GM18508 (cell line): Measurements from ENCODE around the gene SCO1.
"Not testable (repeated sequence)": the region's sequence is repeated elsewhere in the genome, so short reads cannot be mapped to it uniquely, and the experiment has no call there.

Source experiments
- ATAC-seq: cut with Tn5 transposase; IDR thresholded peaks from one replicate; pipeline ENCODE4 v1.9.1; 2021; ENCODE audit warnings: moderate number of reproducible peaks; ENCODE audit not compliant: insufficient read depth, unreplicated experiment

SCO1 gene

DNA sequence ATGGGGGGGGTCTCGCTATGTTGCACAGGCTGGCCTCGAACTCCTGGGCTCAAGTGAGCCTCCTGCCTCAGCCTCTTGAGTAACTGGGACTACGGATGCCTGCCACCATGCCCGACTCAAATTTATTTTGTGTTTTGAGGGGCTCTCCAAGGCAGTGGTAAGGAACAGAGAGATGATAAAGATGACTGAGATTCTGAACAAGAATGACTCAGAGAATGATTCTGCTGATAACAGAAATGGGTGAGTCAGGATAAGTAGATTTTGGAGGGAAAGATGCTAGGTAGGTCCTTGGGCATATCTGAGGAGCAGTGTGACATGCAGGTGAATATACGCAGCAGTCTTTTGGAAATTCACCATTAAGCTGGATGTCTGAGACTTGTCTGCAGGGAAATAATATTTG is 29.9 kb upstream of the SCO1 start:
- no peak for ATAC-seq

DNA sequence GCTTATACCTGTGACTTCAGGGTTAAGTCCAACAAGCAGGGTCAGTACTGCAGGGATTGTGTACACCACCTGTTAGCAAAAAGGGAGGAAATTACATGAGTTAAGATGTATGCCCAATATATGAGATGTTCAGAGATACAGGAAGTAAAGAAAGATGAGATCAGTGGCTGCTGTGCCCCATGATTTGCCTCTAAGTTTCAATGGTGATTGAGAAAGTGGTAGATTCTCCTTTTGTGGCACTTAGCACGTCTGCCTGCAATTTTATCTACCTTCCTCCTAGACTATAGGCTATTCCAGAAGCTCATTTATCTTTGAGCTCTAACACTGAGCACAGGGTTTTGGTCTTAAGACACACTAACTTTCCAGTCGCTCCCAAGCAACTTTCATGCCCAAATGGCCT is 28.9 kb upstream of the SCO1 start:
- no peak for ATAC-seq

DNA sequence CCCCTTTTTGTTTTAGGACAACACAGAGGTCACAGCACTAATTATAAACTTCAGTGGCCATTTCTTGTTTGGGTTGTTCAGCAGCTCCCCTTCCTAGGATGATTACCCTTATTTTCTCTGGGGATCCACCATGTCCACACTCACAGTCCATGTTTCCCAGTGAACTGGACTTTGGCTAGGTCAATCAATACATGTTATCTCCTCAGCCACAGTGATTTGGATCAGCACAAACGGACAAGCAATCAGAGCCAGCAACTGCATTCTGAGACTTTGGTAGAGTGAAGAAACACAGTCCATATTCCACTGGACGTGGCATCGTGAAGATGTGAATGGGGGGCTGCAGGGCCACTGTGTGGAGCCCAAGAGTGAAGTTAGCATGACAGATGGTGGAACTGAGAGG is 27.9 kb upstream of the SCO1 start:
- no peak for ATAC-seq

DNA sequence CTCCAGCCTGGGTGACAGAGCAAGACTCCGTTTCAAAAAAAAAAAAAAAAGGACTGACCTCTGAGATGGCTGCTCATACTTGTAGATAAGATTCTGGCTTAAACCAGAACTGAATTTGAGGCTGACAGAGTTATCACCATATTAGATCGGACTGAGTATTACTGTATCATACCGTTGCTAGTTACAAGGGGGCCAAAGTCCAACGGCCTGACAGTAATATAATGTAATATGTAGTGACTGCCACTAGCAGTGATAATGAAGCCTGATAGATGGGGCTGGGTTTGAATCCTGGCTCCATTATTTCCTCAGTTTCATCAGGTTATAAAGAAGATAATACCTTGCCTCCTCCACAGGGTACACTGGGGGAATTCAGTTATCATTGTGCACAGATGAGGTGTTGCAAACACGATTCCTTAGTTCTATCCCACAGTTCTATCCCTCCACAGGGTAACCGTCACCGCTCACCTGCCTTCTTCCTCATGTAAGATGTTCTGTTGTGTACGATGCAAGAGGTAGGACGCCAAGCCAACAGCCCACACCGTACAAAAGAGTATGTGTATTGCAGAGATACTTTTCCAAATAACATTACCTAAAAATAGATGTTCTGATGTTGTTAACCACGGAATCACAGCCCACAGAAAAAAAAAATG is 27.3 kb upstream of the SCO1 start:
- ATAC-seq: no peak

DNA sequence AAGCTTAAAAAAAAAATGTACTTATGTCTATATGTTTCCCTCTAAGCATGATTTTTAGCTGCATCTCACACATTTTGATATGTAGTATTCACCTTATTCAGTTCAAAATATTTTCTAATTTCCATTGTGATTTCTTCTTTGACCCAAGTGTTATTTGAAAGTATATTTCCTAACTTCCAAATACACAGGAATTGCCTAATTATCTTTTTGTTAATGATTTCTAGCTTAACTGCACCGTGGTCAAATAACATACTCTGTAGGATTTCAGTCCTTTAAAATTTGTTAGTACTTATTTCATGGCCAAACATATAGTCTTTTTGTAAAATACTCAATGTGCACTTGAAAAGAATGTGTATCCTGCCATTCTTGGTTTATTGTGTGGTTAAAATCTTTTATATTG is 21.2 kb upstream of the SCO1 start:
- ATAC-seq: no peak

DNA sequence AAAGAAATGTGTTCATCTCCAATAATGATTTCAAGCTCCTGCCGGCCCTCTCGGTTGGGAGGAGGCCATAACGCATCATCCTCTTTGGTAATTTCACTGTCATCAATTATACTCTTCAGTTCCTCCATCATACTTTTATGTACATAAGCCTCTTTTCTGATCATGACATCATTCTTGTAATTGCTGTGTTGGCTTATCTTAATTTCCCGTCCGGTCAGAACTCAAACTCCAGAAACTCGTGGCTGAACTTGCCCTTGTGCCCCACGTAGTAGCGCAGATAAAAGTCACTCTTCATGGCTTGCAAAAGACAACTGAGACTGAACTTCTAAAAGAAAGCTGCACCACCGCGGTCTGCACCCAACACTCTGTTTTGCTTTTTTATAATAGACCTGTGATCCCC is 18.9 kb upstream of the SCO1 start:
- no peak for ATAC-seq

DNA sequence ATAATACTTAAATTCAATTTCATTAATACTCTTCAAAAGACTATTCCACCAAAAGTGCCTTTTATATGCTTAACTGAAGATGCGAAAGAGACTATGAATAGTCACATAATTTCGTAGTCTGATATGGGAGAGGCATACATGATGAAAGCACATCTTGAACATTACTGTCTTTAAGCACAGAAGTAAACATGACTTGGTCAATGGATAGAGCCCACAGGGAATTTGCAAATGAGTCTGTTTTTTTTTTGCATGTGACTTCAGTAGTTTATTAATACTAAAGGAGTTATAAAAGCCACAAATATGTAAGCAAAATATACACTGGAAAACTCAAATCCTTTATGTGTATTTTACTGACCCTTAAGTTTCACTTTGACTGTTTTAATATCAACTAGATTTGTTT is 16.0 kb upstream of the SCO1 start:
- ATAC-seq: no peak

DNA sequence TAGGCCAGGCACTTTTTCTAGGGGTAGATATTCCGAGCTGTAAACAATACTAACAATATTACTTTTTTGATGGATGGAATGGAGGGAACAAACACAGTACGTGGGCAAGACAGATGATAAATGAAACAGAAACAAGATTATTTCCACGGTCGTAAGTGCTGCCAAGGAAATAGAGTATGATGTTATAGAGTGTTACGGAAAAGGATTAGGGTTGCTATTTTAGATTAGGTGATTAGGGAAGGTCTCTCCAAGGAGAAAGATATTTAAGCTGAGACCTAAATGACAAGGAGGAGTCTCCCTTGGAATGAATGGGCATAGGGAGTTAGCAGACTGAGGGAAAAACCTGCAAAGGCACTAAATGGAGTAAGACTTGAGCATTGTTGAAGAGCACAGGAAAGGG is 8.4 kb upstream of the SCO1 start:
- ATAC-seq: no peak

DNA sequence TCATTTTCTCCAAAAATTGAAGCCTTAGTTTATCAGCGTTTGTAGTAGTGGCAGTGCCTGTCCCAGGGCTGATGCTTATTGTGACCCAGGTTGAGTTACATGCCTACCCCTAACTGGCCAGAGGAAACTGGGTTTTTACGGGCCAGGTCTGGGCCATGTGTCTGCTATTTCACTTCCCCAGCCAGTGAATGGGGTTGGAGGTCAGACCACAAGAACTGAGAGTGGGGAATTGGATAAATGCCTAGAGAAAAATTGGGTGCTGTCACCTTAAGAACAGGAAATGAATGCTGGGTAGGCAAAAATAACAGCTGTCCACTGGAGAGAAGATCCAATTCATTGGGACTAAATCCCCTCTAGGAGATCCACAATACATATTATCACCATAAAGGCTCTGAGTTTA is 5.2 kb upstream of the SCO1 start:
- ATAC-seq: no peak

DNA sequence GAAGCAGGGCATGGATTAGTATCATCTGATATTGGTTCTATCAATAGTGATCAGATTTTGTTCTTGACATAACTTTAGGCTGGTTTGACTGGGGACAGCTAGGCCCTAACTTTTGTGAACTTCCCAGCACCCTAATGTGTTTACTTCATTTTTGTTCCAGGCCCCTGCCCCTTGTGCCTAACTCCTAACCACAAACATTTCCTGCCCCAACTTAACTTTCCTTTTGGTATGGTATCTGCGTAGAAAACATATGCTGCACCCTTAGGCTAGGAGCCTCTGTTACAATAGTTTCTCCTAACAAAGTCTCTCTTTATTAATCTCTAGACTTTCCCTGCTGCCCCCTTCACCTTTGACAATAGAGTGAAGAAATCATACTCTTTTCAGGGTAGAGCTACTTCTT is 2.5 kb upstream of the SCO1 start:
- no peak for ATAC-seq

DNA sequence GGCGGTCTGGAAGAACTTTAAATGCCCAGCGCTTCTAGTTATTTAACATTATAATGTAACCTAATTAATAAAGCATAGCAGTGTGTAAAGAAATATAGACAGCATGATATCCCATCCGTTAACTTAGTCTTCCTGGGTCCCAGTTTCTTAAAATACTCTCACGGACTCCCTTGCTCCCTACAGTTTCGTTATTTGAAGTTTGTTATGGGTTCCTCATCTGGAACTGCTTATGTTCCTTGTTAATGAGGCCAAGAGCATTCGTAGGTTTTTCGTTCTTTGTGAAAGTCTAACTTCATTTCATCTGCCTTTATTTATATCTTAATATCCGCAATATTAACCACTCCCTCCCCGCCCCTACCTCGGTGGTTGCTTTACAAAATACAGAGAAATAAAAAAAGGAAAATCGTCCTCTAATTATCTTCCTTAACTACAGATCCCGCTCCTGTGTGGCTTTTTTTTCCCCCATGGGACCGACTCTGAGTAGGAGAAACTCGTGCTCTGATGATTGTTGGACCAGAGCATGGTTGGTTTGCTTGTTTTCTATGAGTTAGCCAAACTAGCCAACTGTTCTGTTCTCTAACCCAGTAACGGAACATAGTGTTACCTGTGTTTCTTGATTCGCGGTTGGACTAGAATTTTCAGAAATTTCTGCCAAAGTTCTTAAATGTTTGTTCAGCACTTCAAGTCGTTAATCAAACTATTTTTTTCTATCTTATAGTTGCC is 924 bp upstream of the SCO1 start:
- no peak for ATAC-seq

DNA sequence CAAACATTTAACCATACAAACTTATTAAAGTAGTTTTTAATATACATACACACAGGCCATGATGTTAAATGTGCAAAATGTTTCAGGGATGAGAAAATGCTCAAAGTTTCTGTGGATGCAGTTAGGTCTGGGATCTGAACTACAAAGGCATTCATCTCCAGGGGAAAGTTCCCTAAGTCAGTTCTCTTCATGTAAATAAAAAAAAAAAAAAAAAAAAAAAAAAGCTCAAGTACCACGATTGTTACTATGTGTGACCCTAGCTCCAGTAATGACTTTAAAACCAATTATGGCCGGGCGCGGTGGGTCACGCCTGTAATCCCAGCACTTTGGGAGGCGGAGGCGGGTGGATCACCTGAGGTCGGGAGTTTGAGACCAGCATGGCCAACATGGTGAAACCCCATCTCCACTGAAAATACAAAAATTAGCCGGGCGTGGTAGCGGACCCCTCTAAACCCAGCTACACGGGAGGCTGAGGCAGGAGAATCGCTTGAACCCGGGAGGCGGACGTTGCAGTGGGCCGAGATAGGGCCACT is 1.4 kb downstream of the SCO1 start:
- ATAC-seq: not testable (repeated sequence)

DNA sequence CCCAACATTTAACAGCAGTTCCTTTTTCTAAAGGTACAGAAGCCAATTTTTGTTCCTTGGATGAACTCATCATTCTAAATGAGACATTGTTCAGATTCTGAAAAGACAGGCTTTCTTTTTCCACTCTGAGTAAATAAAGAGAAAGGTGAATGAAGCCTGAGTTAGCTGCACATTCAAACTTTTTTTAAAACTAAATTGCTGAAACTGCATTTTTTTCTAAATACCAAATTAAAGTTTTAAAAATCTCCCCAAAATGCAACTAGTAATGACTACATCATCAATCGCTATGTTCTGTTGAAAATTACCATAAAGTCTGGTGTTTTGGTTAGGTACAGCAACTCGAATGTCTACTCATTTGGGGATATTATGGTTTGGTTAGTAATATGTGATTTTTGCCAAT is 9.8 kb downstream of the SCO1 start:
- ATAC-seq: no peak

DNA sequence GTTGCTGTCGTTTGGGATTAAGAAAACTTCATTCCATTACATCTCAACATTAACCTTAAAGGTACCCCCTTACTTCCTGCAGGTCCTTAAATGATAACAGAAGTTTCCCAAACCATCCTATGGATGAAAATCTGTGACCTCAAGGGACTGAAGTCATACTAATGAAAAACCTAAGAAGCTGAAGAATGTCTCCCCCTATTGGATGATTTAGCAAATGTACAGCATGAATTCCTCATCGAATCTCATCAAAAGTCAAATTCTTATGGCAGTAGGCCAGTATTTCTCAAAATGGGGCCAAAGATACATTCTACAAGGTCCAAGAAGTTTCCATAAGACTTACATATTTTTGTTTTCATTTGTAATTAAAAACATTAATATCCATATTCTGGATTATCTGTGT is 13.5 kb downstream of the SCO1 start:
- no peak for ATAC-seq

DNA sequence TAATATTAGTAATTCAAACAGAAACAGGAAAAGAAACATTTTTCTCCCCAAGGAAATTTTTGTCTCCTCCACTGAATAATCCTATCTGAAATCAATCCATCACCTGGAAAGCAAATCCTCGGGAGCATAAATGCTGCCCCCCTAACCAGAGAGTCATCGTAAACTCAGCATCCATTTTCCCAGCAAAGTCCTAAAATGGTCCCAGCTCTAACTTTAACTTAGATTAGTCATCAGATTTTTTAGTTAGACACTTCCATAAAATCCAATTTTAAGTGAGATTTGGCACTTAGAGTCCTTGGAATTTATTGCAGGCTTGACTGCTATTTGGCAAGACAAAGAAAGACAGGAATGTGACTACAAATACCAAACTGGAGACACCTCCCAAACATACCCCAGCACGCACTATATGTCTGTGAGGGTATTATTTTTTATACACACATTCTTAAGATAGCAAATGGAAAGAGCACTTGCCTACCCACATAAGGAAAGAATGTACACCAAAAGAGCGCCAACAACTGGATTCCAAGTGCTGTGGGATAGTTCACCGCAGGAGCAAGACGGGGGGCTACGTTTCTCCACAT is 15.4 kb downstream of the SCO1 start:
- ATAC-seq: no peak

DNA sequence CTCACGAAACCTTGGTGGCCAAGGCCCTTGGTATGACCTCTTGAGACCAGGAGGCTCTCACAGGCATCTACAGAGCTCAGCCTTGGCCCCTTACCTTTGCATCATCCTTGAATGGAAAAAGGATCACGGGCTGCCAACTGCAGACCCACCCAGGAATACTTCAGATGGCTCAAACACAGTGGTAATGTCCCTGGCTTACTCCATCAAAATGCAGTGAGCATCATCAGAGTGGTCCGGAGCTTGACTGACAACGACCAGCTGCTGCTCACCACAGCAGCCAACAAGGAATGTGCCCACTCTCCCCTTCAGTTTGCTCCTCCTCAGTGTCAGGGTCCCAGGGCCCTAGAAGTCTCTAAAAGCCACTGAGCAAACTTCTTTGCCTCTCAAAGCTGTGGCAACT is 22.6 kb downstream of the SCO1 start:
- ATAC-seq: no peak

DNA sequence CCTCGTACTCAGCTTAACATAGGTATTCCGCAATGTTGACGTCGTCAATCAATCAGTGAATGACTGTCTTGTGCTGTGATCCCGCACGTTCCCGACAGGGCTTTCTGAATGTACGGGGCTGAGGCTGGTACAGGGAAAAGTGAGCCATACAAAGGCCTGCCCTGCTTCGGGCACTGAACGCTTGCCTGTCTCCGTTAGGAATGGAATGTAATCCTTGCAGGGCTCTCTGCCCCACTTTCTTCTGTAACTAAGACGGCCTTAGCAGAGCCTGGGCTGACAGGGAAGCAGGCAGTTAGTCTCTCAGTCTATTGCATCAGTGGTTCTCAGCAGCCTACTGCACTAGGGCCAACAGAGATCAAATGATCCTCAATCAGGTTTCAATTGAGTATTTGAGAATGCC is 24.0 kb downstream of the SCO1 start:
- no peak for ATAC-seq

DNA sequence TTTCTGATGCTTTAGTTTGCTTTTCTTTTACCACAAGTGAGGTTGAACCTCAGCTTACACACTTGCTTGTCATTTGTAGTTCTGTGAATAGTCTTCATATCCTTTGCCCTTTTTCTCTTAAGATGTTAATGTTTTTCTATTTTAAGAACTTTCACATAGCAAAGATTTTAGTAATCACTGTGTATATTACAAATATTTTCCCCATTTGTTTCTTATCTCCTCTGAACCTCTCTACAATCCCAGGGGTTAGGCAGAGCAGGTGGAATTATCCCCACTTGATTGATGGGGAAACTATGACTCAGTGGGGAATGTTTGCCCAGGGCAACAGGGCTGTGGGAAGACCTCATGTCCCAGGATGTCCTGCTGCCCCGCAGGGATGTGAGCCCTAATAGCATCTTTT is 28.6 kb downstream of the SCO1 start:
- no peak for ATAC-seq

DNA sequence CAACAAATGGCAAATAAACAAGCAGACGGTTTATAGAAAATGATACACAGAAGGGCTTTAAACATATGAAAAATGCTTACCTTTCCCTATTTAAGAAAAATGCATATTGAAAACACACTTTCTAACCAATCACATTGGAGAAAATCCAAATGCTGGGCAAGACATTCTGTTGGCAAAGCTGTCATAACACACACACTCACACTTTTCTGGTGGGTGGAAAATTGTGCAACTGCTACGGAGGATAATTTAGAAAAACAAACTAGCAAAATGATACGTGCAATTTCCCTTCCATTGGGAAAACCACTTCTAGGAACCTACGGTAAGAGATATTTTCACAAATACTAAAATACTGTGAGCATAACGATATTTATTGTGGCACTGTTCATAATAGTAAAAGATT is 30.4 kb downstream of the SCO1 start:
- ATAC-seq: no peak

DNA sequence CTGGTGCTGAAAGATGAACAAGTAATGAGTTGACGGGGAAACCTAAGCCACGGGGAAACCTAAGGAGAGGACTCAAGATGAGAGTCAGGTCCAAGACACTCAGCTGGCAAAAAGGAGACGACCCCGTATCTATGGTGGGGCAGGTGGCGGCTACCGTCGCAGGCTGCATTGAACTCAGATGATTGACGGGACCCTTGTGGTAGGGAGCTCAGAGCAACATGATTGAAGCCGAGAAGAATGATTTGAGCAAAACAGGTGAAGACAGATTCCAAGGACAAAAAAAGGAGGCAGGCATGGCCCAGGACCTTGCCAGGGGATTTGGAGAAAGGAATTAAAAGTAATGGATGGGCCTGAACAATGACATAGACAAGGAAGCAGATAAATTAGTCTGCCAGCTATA is 32.8 kb downstream of the SCO1 start:
- no peak for ATAC-seq

DNA sequence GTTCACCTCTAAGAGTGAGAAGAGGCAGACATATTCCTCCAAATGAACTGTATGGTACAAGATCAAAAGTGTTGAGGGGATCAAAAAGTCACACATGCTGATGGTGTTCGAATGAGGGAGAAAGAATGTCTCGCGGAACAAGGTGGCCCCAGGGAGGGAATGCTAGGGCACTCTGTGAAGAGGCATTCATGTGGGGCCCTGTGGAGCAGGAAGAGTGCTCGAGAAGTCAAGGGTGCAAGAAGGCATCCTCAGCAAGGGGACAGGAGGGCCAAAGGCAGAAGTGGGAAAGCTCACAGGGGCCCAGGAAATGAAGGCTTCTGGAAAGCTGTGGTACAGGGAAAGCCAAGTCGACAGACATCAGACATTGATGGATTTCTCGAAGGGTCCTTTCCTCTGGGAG is 34.1 kb downstream of the SCO1 start:
- no peak for ATAC-seq

DNA sequence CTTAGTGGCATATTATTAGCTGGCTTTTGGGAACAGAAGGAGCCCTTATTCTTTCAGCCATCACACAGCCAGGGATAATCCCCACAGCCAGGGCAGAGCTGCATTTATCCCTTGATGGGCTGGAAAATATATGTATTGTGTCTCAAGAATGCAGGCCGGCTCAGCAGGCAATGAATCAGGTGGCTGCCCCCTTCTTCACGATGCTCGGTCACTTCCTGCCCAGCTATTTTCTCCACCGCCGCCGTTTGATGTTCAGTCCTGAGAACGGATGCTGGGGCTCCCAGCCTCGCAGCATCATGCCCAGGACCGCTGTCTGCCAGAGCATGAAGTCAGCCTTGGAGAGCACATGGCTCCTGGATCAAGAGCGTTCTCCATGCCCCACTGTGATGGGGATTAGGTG is 35.9 kb downstream of the SCO1 start:
- ATAC-seq: no peak
